ENCODE measurements around the gene OMP.

The OMP gene

GRCh38 chr11:77068457-77069335 is 33.9 kb upstream of the OMP start:
- Histone ChIP-seq H3K4me3 (replicated peaks; ENCODE audit: insufficient read depth, low read length) (no peak overlapping the region), H3K27ac (replicated peaks) (no peak overlapping the region), H3K27me3 (ENCODE audit: insufficient read depth, poor library complexity, severe bottlenecking) (peaks cover 13% of the 10 kb centered on the region)
- DNase-seq (ENCODE audit: low read depth in 1 of 2, low spot score in 1 of 2) = no peak
- TF ChIP-seq REST (IDR thresholded peaks at IDR 0.05; ENCODE audit: insufficient replicate concordance, low read depth) = no peak
- no peak for TF ChIP-seq CTCF (IDR thresholded peaks at IDR 0.05; ENCODE audit: insufficient read depth, low read length)
- TF ChIP-seq POLR2AphosphoS5 (IDR thresholded peaks at IDR 0.05; ENCODE audit: low read depth) = no peak
- no peak for TF ChIP-seq SPI1 (IDR thresholded peaks at IDR 0.05; ENCODE audit: borderline replicate concordance, low read depth)
- no peak for TF ChIP-seq GABPA (IDR thresholded peaks at IDR 0.05; ENCODE audit: low read depth)

- Histone ChIP-seq H3K4me3 (replicated peaks; ENCODE audit: insufficient read depth, low read length) (no peak overlapping the region), H3K27ac (replicated peaks) (no peak overlapping the region), H3K27me3 (ENCODE audit: insufficient read depth, poor library complexity, severe bottlenecking) (peaks cover 13% of the 10 kb centered on the region)
- no peak for DNase-seq (ENCODE audit: low read depth in 1 of 2, low spot score in 1 of 2)
- TF ChIP-seq GABPA (IDR thresholded peaks at IDR 0.05; ENCODE audit: low read depth) (no peak), POLR2AphosphoS5 (IDR thresholded peaks at IDR 0.05; ENCODE audit: low read depth) (no peak), CTCF (IDR thresholded peaks at IDR 0.05; ENCODE audit: insufficient read depth, low read length) (no peak), REST (IDR thresholded peaks at IDR 0.05; ENCODE audit: insufficient replicate concordance, low read depth) (no peak), SPI1 (IDR thresholded peaks at IDR 0.05; ENCODE audit: borderline replicate concordance, low read depth) (no peak)
Measured at GRCh38 chr11:77069336-77069968, 33.2 kb upstream of the OMP start.

GRCh38 chr11:77069969-77070582 is 32.6 kb upstream of the OMP start:
- Histone ChIP-seq H3K27ac (replicated peaks) (no peak overlapping the region), H3K4me3 (replicated peaks; ENCODE audit: insufficient read depth, low read length) (no peak overlapping the region), H3K27me3 (ENCODE audit: insufficient read depth, poor library complexity, severe bottlenecking) (peaks cover 13% of the 10 kb centered on the region)
- TF ChIP-seq SPI1 (IDR thresholded peaks at IDR 0.05; ENCODE audit: borderline replicate concordance, low read depth) (no peak), POLR2AphosphoS5 (IDR thresholded peaks at IDR 0.05; ENCODE audit: low read depth) (no peak), GABPA (IDR thresholded peaks at IDR 0.05; ENCODE audit: low read depth) (no peak), CTCF (IDR thresholded peaks at IDR 0.05; ENCODE audit: insufficient read depth, low read length) (no peak), REST (IDR thresholded peaks at IDR 0.05; ENCODE audit: insufficient replicate concordance, low read depth) (no peak)
- no peak for DNase-seq (ENCODE audit: low read depth in 1 of 2, low spot score in 1 of 2)

Measured in HL-60 (cell line).